22Rv1 (cell line): ENCODE measurements around the gene PPP1R3D.

Experiments
- H3K27ac ChIP-seq: fragments of 450-650 bp; 2 replicates; pipeline ENCODE4 v1.5.1; 2017
- ZFX ChIP-seq: fragments of 450-650 bp; IDR thresholded peaks from 2 replicates; pipeline ENCODE4 v1.6.1; 2017; ENCODE audit warnings: antibody characterized with exemption, borderline replicate concordance
- TF ChIP-seq, protein P1 (sequence below): fragments of 450-650 bp; IDR thresholded peaks from 2 replicates; pipeline ENCODE4 v1.5.1; 2017; ENCODE audit warnings: mild to moderate bottlenecking

The PPP1R3D gene, protein sequence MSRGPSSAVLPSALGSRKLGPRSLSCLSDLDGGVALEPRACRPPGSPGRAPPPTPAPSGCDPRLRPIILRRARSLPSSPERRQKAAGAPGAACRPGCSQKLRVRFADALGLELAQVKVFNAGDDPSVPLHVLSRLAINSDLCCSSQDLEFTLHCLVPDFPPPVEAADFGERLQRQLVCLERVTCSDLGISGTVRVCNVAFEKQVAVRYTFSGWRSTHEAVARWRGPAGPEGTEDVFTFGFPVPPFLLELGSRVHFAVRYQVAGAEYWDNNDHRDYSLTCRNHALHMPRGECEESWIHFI

DNA sequence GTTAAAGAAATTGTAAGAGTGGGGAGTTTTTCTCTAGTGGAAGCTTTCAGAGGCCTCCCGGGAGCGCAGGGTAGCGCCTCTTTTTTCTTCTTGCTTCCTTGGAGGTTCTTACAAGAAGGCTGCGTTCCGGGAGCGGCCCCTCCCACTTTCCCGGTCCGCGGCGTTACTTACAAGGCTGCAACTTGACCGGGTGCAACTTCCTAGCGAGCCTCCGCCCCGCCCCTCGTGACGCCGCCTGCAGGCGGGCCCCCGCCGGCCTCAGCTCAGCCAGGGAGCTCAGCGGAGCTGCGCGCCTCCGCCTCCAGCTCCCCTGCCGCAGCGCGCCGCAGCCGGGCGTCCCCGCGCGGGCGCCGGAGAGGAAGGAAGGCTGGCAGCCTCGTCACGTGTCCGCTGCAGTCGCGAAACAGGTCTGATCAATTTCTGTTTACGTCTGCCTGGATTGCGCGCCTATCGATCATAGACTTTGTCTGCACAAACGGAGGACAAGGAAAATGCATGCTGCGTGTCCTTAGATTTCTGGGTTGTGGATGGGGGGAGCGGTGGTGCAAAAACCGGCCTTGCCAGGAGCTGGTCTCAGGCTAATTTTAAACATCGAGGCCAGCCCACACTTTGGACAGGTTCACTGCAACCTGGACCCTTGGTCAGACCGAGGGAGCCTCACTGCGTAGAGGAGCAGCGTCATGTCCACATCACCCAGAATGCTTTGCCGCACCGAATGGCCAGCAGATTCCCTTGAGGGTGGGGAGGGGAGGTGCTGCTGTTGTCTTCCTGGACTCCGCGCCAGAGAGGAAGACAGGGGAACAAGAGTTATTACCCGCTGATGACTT lies at the start of gene PPP1R3D, which contains the start of gene FAM217B:
TSS of gene PPP1R3D (minus strand) at position 177 of the 827 bp plus-strand sequence. CDS start 374 bp downstream, outside the sequence.
TSS of gene FAM217B (plus strand) at position 261 of the 827 bp plus-strand sequence. CDS start 3,555 bp downstream, outside the sequence.
- peak within 1 kb of the TSS; percentile 95 for H3K27ac ChIP-seq
- TF ChIP-seq ZFX = no peak
- TF ChIP-seq, protein P1, sequence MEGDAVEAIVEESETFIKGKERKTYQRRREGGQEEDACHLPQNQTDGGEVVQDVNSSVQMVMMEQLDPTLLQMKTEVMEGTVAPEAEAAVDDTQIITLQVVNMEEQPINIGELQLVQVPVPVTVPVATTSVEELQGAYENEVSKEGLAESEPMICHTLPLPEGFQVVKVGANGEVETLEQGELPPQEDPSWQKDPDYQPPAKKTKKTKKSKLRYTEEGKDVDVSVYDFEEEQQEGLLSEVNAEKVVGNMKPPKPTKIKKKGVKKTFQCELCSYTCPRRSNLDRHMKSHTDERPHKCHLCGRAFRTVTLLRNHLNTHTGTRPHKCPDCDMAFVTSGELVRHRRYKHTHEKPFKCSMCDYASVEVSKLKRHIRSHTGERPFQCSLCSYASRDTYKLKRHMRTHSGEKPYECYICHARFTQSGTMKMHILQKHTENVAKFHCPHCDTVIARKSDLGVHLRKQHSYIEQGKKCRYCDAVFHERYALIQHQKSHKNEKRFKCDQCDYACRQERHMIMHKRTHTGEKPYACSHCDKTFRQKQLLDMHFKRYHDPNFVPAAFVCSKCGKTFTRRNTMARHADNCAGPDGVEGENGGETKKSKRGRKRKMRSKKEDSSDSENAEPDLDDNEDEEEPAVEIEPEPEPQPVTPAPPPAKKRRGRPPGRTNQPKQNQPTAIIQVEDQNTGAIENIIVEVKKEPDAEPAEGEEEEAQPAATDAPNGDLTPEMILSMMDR = peak; percentile 12; the same call in 1 of the 2 replicates

DNA sequence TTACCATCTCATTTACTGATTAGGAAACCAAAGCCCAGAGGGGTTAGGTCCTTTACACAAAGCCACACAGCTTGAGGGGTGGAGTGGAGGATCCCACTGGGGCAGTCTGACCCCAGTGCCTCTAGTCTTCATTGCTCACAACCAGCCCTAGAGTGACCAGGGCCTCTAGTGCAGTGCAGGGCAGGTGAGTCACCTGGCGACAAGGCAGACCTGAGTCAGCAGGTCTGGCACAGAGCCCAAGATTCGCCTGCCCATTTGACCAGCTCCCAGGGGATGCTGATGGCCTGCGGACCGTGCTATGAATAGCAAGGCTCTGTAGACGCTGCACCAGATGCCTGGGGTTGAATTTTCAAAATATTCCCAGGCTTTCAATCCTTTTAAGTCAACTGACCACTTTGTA lies 48.0 kb upstream of the PPP1R3D start:
- no peak for TF ChIP-seq ZFX
- TF ChIP-seq, protein P1 = no peak
- no peak overlapping the region for H3K27ac ChIP-seq

DNA sequence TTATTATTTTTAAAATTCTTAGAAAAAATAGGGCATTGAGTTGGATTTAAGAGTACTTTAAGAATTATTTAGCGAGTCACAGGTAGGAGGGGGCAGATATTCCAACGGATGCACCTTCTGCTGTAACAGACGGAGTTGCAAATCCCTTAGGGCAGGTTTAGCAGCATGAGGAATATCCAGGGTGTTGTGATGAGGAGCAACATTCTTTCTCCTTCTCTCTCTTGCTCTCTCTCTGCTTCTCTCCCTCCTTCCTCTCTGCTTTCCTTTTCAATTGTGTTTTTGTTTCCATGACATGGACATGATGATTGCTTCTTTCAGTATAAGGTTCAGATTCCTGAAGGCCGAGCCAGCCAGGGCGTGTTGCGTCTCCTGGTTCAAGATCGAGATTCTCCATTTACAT lies 47.0 kb upstream of the PPP1R3D start:
- TF ChIP-seq, protein P1 = no peak
- TF ChIP-seq ZFX = no peak
- no peak overlapping the region for H3K27ac ChIP-seq

DNA sequence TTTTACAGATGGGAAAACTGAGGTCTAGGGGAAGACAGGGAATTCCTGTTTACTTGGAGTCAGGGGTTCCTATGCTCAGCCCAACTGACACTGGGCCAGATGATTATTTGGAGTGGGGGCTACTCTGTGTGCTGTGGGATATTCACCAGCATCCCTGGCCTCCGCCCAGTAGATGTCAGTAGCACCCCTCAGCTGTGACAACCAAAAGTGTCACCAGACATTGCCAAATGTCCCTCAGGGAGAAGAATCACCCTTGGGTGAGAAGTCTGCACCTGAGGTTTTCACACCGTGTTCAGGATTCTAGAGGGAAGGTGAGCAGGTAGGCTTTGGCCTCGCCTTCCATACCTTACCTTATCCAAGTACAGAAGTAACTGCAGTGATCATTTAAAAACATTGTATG lies 45.8 kb upstream of the PPP1R3D start:
- H3K27ac ChIP-seq = no peak overlapping the region
- no peak for TF ChIP-seq ZFX
- TF ChIP-seq, protein P1 = peak; percentile 12; the same call in 1 of the 2 replicates

DNA sequence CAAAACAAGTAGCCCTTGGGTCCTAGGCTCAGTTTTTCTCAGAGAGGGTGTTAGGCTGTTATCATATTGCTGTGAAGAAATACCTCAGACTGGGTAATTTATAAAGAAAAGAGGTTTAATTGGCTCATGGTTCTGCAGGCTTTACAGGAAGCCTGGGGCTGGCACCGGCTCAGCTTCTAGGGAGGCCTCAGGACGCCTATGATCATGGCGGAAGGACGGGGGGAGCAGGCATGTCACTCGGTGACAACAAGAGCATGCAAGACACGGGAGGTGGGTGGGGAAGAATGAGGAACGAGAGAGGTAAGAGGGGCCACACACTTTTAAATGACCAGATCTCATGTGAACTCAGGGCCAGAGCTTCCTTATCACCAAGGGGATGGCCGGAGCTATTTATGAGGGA lies 45.1 kb upstream of the PPP1R3D start:
- TF ChIP-seq, protein P1 = no peak
- TF ChIP-seq ZFX = no peak
- H3K27ac ChIP-seq = no peak overlapping the region

DNA sequence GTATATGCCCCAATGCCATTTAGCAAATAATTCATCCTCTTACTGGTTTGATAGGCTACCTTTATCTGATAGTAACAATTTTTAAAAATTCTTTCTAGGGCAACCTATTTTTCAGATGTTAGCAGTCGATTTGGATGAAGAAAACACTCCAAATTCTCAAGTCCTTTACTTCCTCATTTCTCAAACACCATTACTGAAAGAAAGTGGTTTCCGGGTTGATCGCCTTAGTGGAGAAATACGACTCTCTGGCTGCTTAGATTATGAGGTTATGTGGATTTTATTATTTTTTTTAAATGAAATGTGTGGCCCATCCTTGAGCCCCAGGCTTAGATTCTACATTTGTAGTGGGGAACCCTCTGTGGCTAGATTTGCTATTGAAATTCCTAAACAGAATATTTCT lies 44.4 kb upstream of the PPP1R3D start:
- H3K27ac ChIP-seq = no peak overlapping the region
- no peak for TF ChIP-seq ZFX
- TF ChIP-seq, protein P1 = no peak
